HepG2 (cell line): ENCODE measurements around the gene PPP2R5B. TPM values are rescaled to one million over a fixed set of nuclear protein-coding genes. Genes with fewer than 3 reads are reported as not detected.
A peak's percentile ranks its signal among the peaks of the same experiment; 100 is the strongest.

Experiments used
- ARNT2 ChIP-seq: sonication (generic); formaldehyde crosslinking; IDR thresholded peaks from 2 replicates; pipeline ENCODE4 v1.8.0; 2022; ENCODE audit warnings: mild to moderate bottlenecking, low read depth, missing genetic modification reagents, moderate library complexity
- BORCS8-MEF2B ChIP-seq: sonication (generic); formaldehyde crosslinking; IDR thresholded peaks from 2 replicates; pipeline ENCODE4 v1.8.0; 2022; ENCODE audit warnings: mild to moderate bottlenecking, missing genetic modification reagents
- CBX1 ChIP-seq: IDR thresholded peaks from one replicate; pipeline ENCODE4 v1.6.1; 2016; ENCODE audit warnings: antibody characterized with exemption, low read depth
- CENPT ChIP-seq: sonication (generic); formaldehyde crosslinking; IDR thresholded peaks from 2 replicates; pipeline ENCODE4 v1.8.0; 2022; ENCODE audit warnings: low read depth, mild to moderate bottlenecking, moderate library complexity, missing genetic modification reagents
- CREM ChIP-seq, 2 experiments: sonication (generic) in 1 of 2; formaldehyde crosslinking in 1 of 2; IDR thresholded peaks; 2 replicates each; pipeline versions ENCODE4 v1.4.0 to v1.6.1; 2016 to 2020; ENCODE audit warnings: antibody characterized with exemption in 1 of 2, mild to moderate bottlenecking in 1 of 2, missing genetic modification reagents in 1 of 2
- ELF1 ChIP-seq: sonication (generic); formaldehyde crosslinking; IDR thresholded peaks from 2 replicates; pipeline ENCODE4 v1.4.0; 2020; ENCODE audit warnings: missing genetic modification reagents
- FOXA1 ChIP-seq, 2 experiments: fragments of 450-650 bp in 1 of 2; sonication (generic) in 1 of 2; formaldehyde crosslinking in 1 of 2; IDR thresholded peaks; 2 replicates each; pipeline versions ENCODE4 v1.4.0 to v1.6.1; 2016 to 2020; ENCODE audit warnings: missing genetic modification reagents in 1 of 2
- FOXJ3 ChIP-seq: sonication (generic); formaldehyde crosslinking; IDR thresholded peaks from 2 replicates; pipeline ENCODE4 v1.4.0; 2020; ENCODE audit warnings: missing genetic modification reagents, mild to moderate bottlenecking, borderline replicate concordance
- HNF4G ChIP-seq, 2 experiments: sonication (generic) in 1 of 2; formaldehyde crosslinking in 1 of 2; IDR thresholded peaks; 2 replicates each; pipeline versions ENCODE4 v1.4.0 to v1.6.1; 2011 to 2020; ENCODE audit warnings: borderline replicate concordance in 2 of 2, low read depth in 2 of 2, mild to moderate bottlenecking in 2 of 2, low read length in 1 of 2, missing genetic modification reagents in 1 of 2, moderate library complexity in 1 of 2
- MED8 ChIP-seq: sonication (generic); formaldehyde crosslinking; IDR thresholded peaks from 2 replicates; pipeline ENCODE4 v1.8.1; 2023; ENCODE audit warnings: mild to moderate bottlenecking, missing genetic modification reagents; ENCODE audit not compliant: insufficient replicate concordance
- TAF1 ChIP-seq: sonication (generic); formaldehyde crosslinking; IDR thresholded peaks from 2 replicates; pipeline ENCODE4 v1.4.0; 2020; ENCODE audit warnings: missing genetic modification reagents
- THAP7 ChIP-seq: sonication (generic); formaldehyde crosslinking; IDR thresholded peaks from 2 replicates; pipeline ENCODE4 v1.8.1; 2023; ENCODE audit warnings: mild to moderate bottlenecking, missing genetic modification reagents
- THYN1 ChIP-seq: sonication (generic); formaldehyde crosslinking; IDR thresholded peaks from 2 replicates; pipeline ENCODE4 v1.8.1; 2023; ENCODE audit warnings: low read depth, mild to moderate bottlenecking, moderate library complexity, missing genetic modification reagents, borderline replicate concordance
- ZNF225 ChIP-seq: sonication (generic); formaldehyde crosslinking; IDR thresholded peaks from 2 replicates; pipeline ENCODE4 v1.4.0; 2020; ENCODE audit warnings: mild to moderate bottlenecking, missing genetic modification reagents
- ZNF331 ChIP-seq: sonication (generic); formaldehyde crosslinking; IDR thresholded peaks from 2 replicates; pipeline ENCODE4 v1.4.0; 2020; ENCODE audit warnings: missing genetic modification reagents
- ZNF337 ChIP-seq: sonication (generic); formaldehyde crosslinking; IDR thresholded peaks from 2 replicates; pipeline ENCODE4 v1.5.1; 2020; ENCODE audit warnings: missing genetic modification reagents, low read depth, mild to moderate bottlenecking, borderline replicate concordance
- ZNF34 ChIP-seq: sonication (generic); formaldehyde crosslinking; IDR thresholded peaks from 2 replicates; pipeline ENCODE4 v1.4.0; 2020; ENCODE audit warnings: mild to moderate bottlenecking, missing genetic modification reagents, borderline replicate concordance
- ZNF414 ChIP-seq: sonication (generic); formaldehyde crosslinking; IDR thresholded peaks from 2 replicates; pipeline ENCODE4 v1.5.0; 2020; ENCODE audit warnings: missing genetic modification reagents
- ZNF564 ChIP-seq: sonication (generic); formaldehyde crosslinking; IDR thresholded peaks from 2 replicates; pipeline ENCODE4 v1.8.1; 2023; ENCODE audit warnings: mild to moderate bottlenecking, missing genetic modification reagents
- ZNF713 ChIP-seq: sonication (generic); formaldehyde crosslinking; IDR thresholded peaks from 2 replicates; pipeline ENCODE4 v1.4.0; 2020; ENCODE audit warnings: mild to moderate bottlenecking, missing genetic modification reagents
- ZZZ3 ChIP-seq: sonication (generic); formaldehyde crosslinking; IDR thresholded peaks from 2 replicates; pipeline ENCODE4 v1.4.0; 2020; ENCODE audit warnings: missing genetic modification reagents, mild to moderate bottlenecking, borderline replicate concordance
- polyA plus RNA-seq, 8 experiments: library from polyadenylated mRNA; depleted of rRNA in 3 of 8; stranded (reverse) in 7 of 8; unstranded in 1 of 8; fragments of >200 nt; fragmentation: Illumina TruSeq in 4 of 8; extraction: Trizol in 4 of 8; gene quantifications; 2 replicates each; pipeline versions ENCODE4 v1.2.1 to v1.2.3, GENCODE V29; 2011 to 2016; ENCODE audit warnings: low read depth in 4 of 8, missing spikeins in 1 of 8, mixed read lengths in 1 of 8; ENCODE audit not compliant: insufficient read depth in 1 of 8
- total RNA-seq, 5 experiments: library from RNA; depleted of rRNA; stranded (reverse); fragments of >200 nt; fragmentation: Illumina TruSeq; extraction: Trizol; gene quantifications; 2 replicates each; pipeline ENCODE4 v1.2.3, GENCODE V29; 2016; ENCODE audit warnings: low read depth in 1 of 5
- TF ChIP-seq, protein P1 (sequence below): sonication (generic); formaldehyde crosslinking; IDR thresholded peaks from 2 replicates; pipeline ENCODE4 v1.4.0; 2020; ENCODE audit warnings: low read depth, missing genetic modification reagents

The PPP2R5B gene
- total and polyA plus RNA-seq, 2 of the 13 experiments (the other 11 are each of a cell fraction or from before 2014, with no cell fraction given) = 2.3 to 8.3 TPM

DNA sequence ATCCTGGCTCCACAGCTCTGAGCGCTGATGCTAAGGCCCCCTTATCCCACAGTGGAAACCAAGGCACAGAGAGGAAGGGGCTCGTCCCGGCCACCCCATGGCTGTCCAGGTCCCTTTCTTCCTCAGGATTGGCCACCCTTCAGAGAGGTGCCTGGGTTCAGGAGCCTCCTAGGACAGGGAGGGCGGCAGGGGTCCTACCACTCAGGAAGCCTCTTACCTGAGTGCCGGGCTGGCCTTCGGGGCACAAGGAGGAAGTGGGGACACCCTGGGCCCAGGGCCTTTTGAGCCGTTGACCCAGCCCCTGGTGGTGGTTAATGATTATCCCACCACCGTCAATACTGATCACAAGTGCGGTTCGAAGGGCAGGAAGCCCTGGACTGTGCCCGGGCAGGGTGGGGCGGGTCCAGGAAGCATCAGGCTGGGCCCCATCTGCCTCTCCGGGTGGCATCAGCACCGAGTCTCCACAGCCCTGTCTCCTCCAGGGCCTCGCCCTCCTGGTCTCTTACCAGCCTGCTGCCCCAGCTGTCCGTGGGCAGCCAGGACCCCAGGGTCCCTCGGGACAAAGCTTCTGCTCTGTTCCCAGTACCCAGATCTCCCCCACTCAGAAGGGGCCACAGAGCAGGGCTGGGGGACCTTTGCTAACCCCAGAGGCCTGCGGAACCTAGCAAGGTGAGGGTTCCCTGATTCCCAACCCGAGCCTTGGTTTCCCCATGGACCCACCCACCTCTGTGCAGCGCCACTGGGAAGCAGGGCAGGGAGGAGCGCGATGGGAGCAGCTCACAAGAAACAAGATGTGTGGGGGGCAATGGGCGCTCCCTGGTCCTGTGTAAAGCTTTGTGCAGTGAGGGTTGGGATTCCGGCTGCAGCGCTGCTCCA lies 31.1 kb upstream of the PPP2R5B start (continued):
- peak; percentile 92 for TF ChIP-seq TAF1 (CRISPR knock-in tag)
- TF ChIP-seq FOXA1 (IDR thresholded peaks at IDR 0.05) = no peak
- TF ChIP-seq FOXA1 (CRISPR knock-in tag; IDR thresholded peaks at IDR 0.05) = peak; percentile 62
- no peak for TF ChIP-seq MED8 (CRISPR knock-in tag)
- TF ChIP-seq THAP7 (CRISPR knock-in tag) = 0 out of 2 replicates have a peak, but pooled peaks have one; percentile 10
- peak; percentile 75; the same call in 1 of the 2 replicates for TF ChIP-seq ZNF564
- TF ChIP-seq CBX1 = peak; percentile 49
- peak; percentile 65; the same call in 1 of the 2 replicates for TF ChIP-seq ZNF331 (CRISPR knock-in tag)
- no peak for TF ChIP-seq CENPT (CRISPR knock-in tag)
- no peak for TF ChIP-seq ZNF34 (CRISPR knock-in tag)
- TF ChIP-seq ZZZ3 (CRISPR knock-in tag) = peak; percentile 70; the same call in 1 of the 2 replicates
- TF ChIP-seq ARNT2 = peak; percentile 89; the same call in 1 of the 2 replicates
- no peak for TF ChIP-seq BORCS8-MEF2B
- TF ChIP-seq, protein P1, sequence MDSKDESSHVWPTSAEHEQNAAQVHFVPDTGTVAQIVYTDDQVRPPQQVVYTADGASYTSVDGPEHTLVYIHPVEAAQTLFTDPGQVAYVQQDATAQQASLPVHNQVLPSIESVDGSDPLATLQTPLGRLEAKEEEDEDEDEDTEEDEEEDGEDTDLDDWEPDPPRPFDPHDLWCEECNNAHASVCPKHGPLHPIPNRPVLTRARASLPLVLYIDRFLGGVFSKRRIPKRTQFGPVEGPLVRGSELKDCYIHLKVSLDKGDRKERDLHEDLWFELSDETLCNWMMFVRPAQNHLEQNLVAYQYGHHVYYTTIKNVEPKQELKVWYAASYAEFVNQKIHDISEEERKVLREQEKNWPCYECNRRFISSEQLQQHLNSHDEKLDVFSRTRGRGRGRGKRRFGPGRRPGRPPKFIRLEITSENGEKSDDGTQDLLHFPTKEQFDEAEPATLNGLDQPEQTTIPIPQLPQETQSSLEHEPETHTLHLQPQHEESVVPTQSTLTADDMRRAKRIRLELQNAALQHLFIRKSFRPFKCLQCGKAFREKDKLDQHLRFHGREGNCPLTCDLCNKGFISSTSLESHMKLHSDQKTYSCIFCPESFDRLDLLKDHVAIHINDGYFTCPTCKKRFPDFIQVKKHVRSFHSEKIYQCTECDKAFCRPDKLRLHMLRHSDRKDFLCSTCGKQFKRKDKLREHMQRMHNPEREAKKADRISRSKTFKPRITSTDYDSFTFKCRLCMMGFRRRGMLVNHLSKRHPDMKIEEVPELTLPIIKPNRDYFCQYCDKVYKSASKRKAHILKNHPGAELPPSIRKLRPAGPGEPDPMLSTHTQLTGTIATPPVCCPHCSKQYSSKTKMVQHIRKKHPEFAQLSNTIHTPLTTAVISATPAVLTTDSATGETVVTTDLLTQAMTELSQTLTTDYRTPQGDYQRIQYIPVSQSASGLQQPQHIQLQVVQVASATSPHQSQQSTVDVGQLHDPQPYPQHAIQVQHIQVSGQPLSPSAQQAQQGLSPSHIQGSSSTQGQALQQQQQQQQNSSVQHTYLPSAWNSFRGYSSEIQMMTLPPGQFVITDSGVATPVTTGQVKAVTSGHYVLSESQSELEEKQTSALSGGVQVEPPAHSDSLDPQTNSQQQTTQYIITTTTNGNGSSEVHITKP (CRISPR knock-in tag) = 0 out of 2 replicates have a peak, but pooled peaks have one; percentile 17
- TF ChIP-seq ZNF337 (CRISPR knock-in tag) = 0 out of 2 replicates have a peak, but pooled peaks have one; percentile 29
- peak; percentile 2; the same call in 1 of the 2 replicates for TF ChIP-seq ZNF225 (CRISPR knock-in tag)
- TF ChIP-seq CREM (IDR thresholded peaks at IDR 0.05) = peak; percentile 62; the same call in 1 of the 2 replicates
- TF ChIP-seq CREM (CRISPR knock-in tag; IDR thresholded peaks at IDR 0.05) = no peak
- TF ChIP-seq FOXJ3 (CRISPR knock-in tag) = peak; percentile 28; the same call in 1 of the 2 replicates
- TF ChIP-seq THYN1 (CRISPR knock-in tag) = peak; percentile 54; the same call in 1 of the 2 replicates
- TF ChIP-seq ELF1 (CRISPR knock-in tag) = peak; percentile 91
- 0 out of 2 replicates have a peak, but pooled peaks have one; percentile 70 for TF ChIP-seq ZNF713 (CRISPR knock-in tag)
- TF ChIP-seq ZNF414 (CRISPR knock-in tag) = peak; percentile 27; the same call in 1 of the 2 replicates
- TF ChIP-seq HNF4G (IDR thresholded peaks at IDR 0.05; ENCODE audit: borderline replicate concordance, low read depth, low read length) = peak; percentile 96
- peak; percentile 83; the same call in 1 of the 2 replicates for TF ChIP-seq HNF4G (CRISPR knock-in tag; IDR thresholded peaks at IDR 0.05; ENCODE audit: borderline replicate concordance, low read depth)
